ENCODE measurements around the gene PARVG. TPM values are rescaled to one million over a fixed set of nuclear protein-coding genes. Genes with fewer than 3 reads are reported as not detected.

The PARVG gene
- total RNA-seq, 1 experiment from 2014 or later, result 0.23 TPM

DNA sequence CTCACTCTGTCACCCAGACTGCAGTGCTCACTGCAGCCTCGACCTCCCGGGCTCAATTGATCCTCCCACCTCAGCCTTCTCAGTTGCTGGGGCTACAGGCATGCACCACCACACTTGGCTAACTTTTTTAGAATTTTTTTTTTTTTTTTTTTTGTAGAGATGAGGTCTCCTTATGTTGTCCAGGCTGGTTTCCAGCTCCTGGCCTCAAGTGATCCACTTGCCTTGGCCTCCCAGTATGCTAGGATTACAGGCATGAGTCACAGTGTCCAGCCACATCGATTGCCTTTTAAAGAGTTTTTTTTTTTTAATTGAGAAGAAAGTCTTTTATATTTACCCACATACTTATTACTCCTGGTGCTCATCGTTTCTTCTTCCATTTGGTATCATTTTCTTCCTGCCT lies 30.0 kb downstream of the PARVG start:
- ChIA-PET CTCF (no interaction called here), POLR2A (no interaction called here)
- H3K4me3 Mint-ChIP-seq (ENCODE audit: unreplicated experiment), result peak overlapping the region; percentile 8
- TF ChIP-seq, protein P1, sequence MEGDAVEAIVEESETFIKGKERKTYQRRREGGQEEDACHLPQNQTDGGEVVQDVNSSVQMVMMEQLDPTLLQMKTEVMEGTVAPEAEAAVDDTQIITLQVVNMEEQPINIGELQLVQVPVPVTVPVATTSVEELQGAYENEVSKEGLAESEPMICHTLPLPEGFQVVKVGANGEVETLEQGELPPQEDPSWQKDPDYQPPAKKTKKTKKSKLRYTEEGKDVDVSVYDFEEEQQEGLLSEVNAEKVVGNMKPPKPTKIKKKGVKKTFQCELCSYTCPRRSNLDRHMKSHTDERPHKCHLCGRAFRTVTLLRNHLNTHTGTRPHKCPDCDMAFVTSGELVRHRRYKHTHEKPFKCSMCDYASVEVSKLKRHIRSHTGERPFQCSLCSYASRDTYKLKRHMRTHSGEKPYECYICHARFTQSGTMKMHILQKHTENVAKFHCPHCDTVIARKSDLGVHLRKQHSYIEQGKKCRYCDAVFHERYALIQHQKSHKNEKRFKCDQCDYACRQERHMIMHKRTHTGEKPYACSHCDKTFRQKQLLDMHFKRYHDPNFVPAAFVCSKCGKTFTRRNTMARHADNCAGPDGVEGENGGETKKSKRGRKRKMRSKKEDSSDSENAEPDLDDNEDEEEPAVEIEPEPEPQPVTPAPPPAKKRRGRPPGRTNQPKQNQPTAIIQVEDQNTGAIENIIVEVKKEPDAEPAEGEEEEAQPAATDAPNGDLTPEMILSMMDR (IDR thresholded peaks at IDR 0.05; ENCODE audit: unreplicated experiment), result no peak
- peaks cover 33% of the 10 kb centered on the region for H3K27me3 Mint-ChIP-seq (ENCODE audit: insufficient read depth, unreplicated experiment)
- no peaks in the 10 kb centered on the region for H3K36me3 Mint-ChIP-seq (ENCODE audit: insufficient read depth, unreplicated experiment)
- H3K4me1 Mint-ChIP-seq (ENCODE audit: insufficient read depth, unreplicated experiment), result peaks cover 13% of the 10 kb centered on the region
- H3K27ac Mint-ChIP-seq (ENCODE audit: low read depth, unreplicated experiment), result peak overlapping the region; percentile 44
- DNase-seq (ENCODE audit: unreplicated experiment), result peak; percentile 66
- intact Hi-C loops (cut with micrococcal nuclease), result no loop called here
- H3K9me3 Mint-ChIP-seq (ENCODE audit: unreplicated experiment), result peaks cover 13% of the 10 kb centered on the region
- no TSS peak for BruUV-seq (replicated peaks)

DNA sequence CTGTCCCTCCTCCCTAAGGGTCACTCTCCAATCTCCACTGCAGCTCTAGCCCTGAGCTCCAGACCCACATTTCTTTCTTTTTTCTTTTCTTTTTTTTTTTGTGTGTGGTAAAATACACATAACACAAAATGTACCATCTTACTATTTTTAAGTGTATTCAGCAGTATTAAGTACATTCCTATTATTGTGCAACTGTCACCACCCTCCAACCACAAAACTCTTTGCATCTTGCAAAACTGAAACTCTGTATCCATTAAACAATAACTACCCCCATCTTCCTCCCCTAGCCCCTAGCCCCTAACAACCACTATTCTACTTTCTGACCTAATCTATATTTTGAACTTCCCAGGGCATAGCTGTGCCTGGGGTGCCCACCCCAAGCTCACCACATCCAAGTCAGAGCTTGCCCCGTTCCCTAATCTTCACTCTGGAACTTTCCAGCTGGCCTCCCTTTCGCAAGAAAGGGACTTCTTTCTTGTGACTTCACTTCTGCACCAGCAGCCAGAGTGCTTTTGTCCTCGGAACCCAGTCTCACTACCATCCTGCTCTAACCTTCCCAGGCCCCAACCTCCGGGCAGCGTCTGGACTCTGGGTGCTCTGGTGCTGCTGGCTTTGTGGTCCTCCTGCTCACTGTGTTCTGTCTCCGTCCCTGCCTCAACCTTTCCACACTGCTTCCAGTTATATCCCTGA lies 30.7 kb downstream of the PARVG start:
- BruUV-seq (replicated peaks), result no TSS peak
- peak; percentile 18 for DNase-seq (ENCODE audit: unreplicated experiment)
- Mint-ChIP-seq H3K36me3 (ENCODE audit: insufficient read depth, unreplicated experiment) (no peaks in the 10 kb centered on the region), H3K4me3 (ENCODE audit: unreplicated experiment) (peak overlapping the region; percentile 8), H3K27me3 (ENCODE audit: insufficient read depth, unreplicated experiment) (peaks cover 33% of the 10 kb centered on the region), H3K4me1 (ENCODE audit: insufficient read depth, unreplicated experiment) (peaks cover 13% of the 10 kb centered on the region), H3K9me3 (ENCODE audit: unreplicated experiment) (peaks cover 13% of the 10 kb centered on the region), H3K27ac (ENCODE audit: low read depth, unreplicated experiment) (peak overlapping the region; percentile 44)
- intact Hi-C loops (cut with micrococcal nuclease), result no loop called here
- ChIA-PET CTCF (no interaction called here), POLR2A (interaction anchor here (0.5 kb wide), 1 partner anchor 27 kb away, joined by 3 read pairs; no protein-coding TSS in a partner anchor)
- TF ChIP-seq, protein P1 (IDR thresholded peaks at IDR 0.05; ENCODE audit: unreplicated experiment), result no peak

DNA sequence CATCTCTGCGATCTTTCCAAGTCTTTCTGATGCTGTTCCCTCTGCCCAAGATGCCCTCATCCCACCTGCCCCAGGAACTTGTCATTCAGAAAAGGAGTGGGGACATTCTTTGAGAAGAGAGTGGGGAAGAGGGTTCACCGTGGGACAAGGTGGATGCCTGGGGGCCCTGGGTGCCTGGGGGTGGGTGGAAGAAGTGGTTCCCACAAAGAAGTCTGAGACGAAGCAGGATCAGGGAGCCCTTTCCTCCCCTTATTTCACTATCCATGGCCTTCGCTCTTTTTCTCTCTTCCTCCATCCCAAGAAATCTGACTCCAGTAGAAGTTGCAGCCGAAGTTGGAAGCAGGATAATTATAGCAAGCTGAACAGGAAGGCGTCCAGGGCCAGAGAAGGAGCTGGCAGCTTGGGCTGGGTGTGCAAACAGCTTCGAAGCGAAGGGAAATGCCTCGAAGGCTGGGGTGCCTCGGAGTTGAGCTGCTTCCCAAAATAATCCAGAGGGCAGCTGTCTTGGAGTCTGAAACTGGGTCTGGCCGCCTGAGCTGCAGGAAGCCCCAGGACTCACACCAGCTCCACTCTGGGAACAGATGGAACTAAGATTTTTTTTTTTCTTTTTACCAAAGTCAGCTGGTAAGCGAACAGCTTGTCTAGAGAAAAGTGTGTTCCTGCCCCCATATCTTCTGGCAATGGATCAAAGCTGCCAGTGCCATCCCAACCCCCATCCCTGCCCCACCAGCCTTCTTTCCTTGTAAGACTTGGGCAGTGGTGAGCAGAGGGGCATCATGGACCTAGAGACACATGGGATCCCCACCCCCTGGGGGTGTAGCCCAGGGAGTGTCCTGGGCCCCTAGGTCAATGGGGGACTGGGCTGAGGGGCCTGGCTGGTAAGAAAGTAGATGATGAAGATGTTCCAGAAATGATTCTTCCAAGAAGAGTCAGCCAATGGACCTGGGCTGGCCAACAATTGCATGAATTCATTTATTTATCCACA lies 31.5 kb downstream of the PARVG start:
- CTCF ChIA-PET, result interaction anchor here (0.6 kb wide), 1 partner anchor 143 kb away, joined by 3 read pairs; no protein-coding TSS in a partner anchor
- no peak overlapping the region for H3K27ac Mint-ChIP-seq (ENCODE audit: low read depth, unreplicated experiment)

More for the DNA sequence above, 31.5 kb downstream of the PARVG start:
- H3K27me3 Mint-ChIP-seq (ENCODE audit: insufficient read depth, unreplicated experiment), result peaks cover 33% of the 10 kb centered on the region
- H3K4me3 Mint-ChIP-seq (ENCODE audit: unreplicated experiment), result no peak overlapping the region
- TF ChIP-seq, protein P1 (IDR thresholded peaks at IDR 0.05; ENCODE audit: unreplicated experiment), result no peak
- no peaks in the 10 kb centered on the region for H3K36me3 Mint-ChIP-seq (ENCODE audit: insufficient read depth, unreplicated experiment)
- H3K4me1 Mint-ChIP-seq (ENCODE audit: insufficient read depth, unreplicated experiment), result peaks cover 13% of the 10 kb centered on the region
- H3K9me3 Mint-ChIP-seq (ENCODE audit: unreplicated experiment), result peaks cover 13% of the 10 kb centered on the region
- intact Hi-C loops (cut with micrococcal nuclease), result no loop called here
- no TSS peak for BruUV-seq (replicated peaks)
- DNase-seq (ENCODE audit: unreplicated experiment), result peak; percentile 22
- POLR2A ChIA-PET, result no interaction called here

Measured in MCF 10A (cell line).